Astrocyte of the hippocampus (primary cell): Measurements from ENCODE around the gene SPON1.

Experiments
- DNase-seq: peaks from one replicate; pipeline ENCODE4 v3.0.0; 2011; ENCODE audit warnings: low read depth, low spot score

SPON1 gene

DNA sequence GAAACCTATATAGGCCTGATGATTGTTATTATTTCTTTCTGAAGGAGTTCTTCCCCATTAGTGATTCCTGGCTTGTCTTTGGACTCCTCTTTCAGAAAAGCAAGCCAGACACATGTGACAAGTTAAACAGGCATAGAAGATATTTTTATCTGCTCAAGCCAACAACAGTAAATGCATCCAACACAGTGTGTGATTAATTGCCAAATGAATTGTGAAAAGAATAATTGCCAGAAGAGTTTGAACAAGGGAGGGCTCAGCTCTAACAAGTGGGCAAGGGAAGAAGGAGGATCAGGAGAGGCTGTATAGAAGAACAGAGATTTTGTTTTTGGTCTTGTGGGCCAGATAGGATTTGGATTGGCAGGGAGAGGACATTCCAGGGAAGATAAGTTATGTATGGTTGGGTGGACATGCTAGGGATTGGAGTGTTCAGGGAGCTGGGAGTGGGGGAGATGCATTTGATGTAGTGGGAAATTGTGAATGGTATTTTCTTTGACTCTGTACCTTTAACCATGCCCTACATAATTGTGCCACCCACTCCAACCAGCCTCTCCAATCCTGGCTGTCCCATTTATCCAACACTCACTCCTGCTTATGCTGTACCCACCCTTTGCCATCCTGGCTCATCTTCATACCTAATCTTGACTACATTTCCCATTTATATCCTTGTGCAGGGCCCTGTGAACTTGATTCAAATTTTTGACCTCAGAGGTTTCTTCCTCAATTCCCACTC, 223.7 kb downstream of the SPON1 start:
- DNase-seq: peak; percentile 73

DNA sequence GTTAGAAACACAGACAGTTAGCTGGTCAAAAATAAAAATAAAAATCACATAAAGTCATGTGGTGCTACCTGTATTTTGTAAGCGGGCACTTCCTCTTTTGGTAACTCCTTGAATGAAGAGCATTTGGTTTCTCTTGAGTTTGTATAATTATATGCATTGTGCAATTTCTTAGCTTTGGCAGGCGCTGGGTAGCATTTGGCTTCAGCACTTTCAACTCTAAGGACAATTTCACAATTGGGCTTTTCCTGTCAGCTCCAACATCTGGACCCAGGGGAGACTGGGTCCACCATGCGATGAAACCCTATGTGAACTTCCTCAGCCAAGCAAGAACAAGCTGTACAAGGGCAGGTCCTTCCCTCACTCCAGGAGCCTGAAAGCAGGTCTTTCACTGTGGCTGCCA, 227.4 kb downstream of the SPON1 start:
- no peak for DNase-seq

DNA sequence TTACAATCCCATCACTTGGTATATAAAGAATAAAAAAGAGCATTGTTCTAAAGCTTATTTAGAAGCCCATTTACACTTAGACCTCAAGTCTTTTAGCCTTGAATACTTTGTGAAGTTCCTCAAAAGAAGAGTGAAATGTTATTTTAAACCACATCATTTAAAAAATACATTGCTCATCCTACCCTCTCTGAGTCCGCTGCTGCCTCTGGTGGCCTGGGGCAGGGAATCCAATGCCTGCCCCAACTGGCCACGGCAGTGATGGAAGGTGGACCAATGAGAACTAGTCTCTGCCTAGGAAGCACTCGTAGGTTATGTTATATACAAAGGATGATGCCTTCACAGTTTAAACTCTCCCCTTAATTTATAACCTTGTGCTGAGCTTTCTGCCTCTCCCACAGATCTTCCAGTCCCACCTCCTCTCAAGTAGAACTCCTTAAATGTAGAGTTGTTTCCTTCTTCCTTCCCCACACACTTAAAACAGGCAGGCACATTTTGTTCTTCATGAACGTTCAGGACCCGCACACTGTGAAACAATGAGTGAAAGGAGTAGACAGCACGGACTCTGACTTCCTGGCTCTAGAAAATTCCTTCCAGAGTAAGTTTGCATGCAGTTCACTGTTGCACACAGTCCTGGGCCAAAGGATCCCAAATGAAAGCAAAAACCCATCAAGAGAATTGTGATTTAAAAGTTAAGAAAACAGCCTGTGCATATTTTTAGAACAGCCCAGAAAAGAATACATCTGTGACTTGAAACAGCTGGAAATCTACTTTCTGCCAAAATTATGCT, 228.7 kb downstream of the SPON1 start:
- no peak for DNase-seq

DNA sequence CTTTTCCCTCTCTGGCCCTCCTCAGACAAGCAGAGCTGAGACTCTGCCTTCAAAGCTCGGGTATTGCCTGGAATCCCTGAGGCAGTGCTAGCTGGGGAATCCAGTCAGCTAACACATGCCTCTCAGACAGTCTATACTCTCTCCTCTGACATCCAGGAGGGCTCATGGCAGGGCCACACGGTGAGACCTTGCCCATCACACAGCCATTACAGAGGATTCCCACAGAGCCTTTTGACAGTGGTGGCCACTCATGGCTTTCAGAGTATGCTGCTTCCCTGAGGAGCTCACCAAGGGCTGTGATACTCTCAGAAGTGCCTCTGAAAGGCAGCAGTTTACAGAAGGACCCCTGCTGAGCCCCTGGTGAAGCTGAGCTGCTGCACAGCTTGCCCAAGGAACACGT, 231.1 kb downstream of the SPON1 start:
- no peak for DNase-seq

DNA sequence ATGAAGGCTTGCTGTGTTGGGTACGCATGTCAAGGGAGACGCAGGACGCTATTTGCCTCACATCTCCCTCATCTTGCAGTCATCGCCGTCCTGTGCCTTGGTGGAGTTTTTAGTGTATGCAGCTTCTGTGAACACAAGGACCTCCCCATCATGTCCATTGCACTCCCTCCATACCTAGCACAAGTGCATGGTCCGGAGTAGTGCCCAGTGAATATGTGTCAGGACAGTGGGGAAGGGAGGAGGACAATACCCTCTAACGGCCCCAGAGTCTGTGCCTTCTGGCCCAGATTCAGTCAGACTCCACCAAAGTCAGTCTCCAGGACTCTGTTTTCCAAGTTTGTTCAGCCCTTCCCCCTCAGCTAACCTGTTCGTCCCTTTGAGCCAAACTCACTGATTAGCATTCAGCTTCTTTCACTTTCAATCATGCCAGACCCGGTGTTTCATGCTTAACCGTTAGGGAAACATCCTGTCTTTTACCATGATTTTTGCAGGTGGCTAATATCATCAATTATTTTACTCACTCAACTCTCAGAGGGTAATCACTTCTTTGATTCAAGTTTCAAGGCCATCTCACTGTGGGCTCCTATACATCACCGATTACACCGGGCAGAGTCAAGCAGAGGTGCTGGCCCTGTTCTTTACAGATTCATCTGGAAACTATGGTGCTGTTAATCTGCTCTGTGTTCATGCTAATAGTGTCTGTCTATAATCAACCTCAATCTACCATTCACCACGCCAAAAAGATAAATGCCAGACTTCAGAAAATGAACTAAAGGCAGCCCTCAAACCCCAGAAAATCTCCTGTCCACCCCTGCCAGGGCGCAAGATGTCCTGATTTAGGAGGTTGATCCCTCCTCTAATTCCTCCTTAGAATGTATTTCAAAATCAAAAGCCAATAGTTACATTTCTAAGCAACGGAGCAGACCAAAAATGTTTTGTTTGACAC, 240.0 kb downstream of the SPON1 start:
- DNase-seq: no peak

DNA sequence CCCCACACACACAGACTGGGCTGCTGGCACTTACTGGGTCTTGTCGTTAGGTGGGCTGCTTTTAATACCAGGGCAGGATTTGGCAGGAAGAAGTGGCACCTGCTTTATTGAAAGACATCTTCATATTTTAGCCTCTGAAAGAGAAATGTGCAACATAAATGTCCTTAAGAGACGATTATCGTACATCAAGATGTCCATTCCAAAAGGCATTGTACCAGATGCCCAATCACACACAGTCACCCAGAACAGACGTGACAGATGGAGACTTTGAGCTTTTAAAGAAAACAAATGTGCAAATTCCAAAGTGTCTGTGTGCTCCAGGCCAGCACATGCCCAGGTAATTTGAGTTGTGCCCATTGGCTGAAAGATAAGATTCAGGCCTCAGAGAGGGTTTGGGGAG, 240.8 kb downstream of the SPON1 start:
- DNase-seq: no peak

DNA sequence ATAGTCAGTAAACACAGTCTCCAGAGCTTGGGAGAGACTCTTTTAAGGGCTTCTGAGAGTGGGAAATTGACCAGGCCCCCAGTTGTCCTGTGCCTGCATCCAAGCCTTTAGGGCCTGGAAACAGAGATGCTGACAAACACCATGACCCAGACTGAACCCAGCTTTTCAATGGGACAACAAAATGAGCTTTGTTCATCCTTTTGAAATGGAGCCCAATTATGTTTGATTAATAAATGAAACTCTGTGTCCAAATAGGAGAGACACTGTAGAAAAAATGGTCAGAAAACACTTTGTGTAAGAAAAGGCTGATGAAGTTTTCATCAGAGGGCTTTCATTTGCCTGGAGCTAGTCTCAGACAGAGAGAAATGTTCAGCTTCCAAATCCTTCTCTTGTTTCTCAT, 250.5 kb downstream of the SPON1 start:
- no peak for DNase-seq

DNA sequence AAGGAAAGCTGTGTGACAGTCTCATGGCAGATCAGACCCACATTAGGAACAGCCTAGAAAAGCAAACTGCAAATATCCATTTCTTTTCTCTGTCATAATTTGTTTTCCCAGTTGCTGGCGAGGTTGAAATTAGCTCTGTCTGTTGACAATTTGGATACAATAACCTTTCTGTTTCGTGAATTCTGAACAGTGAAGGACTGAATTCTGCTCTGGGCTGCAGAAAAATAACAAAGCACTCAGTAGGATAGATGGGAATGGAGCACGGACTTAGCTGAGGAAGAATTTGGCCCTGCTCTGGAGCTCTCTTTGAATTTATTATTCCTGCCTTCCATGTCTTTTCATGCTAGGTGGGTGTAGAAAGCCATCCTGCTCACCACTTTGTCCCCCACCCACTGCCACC, 256.2 kb downstream of the SPON1 start:
- DNase-seq: no peak

DNA sequence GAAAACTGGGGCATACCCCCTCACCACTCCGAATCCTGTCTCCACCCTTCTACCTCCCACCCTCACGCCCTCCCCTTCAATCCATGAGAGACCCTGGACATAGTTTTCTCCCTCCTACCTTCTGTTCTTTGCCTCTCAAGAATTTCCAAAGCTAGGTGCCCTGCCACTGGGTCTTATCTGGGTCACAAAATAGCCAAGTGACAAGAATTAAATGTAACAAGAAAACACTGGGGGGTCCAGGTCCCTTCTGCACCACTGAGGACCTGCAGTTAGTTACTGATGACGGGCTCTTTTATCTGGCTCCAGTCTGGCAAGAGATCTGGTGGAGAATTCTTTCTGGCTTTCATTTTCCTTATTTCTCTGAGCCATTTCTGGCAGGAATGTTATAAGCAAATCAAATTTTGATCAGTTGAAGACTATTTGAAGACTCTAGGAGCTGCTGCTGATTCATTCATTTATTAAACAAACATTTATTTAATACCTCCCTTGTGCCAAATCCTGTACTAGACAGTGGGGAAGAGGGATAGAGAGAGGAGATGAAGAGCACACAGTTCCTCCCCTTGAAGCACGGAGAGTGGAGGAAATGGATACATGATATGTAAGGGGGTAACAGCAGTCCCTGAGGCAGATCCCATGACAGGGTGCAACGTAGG, 261.2 kb downstream of the SPON1 start:
- DNase-seq: no peak

DNA sequence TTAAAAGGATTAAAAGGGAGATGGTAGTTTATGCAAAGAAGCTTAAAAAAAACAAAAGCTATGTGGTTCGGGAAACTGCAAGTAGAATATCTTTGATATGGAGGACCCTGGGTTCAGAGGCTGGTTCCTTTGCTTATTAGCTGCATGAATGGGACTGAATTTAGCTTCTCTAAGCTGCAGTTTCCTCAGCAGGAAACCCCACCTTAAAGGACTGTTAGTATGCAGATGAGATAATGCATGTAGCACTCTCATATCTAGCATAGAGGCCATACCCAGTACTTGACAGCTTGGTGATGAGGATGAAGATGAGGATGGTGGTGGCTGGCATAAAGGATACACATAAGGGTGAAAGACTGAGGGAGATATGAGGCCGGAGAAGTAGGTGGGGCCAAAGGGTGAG, 261.9 kb downstream of the SPON1 start:
- no peak for DNase-seq

DNA sequence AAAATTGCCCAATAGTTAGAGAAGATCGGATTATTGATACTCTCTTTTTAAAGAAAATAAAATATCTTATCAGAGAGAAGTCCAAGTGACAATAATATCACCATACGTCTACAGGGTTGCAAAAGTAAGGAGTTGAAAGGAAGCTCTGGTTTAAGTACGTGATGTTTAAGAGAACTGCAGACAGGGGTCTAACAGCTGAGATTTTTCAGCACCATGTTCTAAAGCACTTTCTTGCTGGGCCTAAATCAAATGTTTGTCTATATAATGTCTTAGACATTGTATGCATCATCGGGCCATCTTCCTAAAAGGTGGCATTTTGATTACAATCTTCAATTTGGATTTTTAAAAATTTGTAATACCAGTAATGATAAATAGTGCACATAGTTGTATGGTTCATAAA, 263.1 kb downstream of the SPON1 start:
- no peak for DNase-seq

DNA sequence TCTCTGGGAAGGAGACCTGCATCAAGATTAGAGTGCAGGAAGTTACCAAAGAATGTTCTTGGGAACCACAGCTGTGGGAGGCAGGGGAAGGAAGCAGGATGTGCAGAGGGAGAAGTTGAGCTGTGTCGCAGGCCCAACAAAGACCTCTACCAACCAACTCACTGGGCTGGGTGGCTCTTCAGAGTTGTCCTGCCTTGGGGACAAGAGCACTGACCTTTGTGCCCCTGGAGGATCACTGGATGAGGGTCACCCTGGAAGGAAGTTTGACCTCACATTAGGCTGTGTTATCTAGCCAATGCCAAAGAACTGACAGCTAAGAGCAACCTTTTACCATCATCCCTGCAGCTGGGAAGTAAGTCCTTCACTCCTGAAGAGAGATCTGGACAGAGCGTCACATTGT, 265.8 kb downstream of the SPON1 start:
- DNase-seq: no peak

DNA sequence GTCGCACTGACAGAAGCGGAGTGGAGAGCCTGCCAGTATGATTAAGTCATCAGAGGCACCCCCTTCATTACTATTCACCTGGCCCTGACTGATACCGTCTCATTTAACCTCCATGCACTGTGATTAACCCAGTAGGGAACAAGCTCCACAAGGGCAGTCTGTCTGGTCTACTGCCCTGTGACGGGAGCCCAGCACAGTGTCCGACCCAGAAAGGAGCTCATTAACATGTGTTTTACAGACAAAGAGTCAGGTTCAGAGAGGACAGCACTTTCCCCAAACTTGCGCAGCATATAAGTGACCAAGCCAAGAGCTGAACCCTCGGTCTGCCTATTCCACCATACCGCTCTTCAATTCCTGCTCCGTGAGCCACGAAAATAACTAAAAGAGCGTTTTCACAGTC, 266.9 kb downstream of the SPON1 start:
- DNase-seq: no peak

DNA sequence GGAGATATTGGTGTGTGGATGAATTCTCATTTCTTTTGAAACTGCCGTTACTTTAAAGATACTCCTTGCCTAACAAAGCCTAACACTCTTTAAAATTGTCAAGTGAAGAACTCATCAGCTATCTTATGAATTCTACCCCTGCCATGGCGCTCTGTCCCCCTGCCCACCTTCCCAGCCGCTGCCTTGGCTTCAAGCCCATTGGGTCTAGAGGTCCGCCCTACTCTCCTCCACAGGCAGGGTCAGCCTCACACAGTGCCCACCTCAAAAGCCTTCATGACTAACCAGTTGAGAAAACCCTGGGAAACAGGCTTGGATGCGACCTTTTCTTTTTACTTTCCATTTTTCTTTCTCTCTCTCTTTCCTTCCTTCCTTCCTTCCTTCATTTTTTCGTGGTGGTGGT, 267.9 kb downstream of the SPON1 start:
- DNase-seq: no peak

DNA sequence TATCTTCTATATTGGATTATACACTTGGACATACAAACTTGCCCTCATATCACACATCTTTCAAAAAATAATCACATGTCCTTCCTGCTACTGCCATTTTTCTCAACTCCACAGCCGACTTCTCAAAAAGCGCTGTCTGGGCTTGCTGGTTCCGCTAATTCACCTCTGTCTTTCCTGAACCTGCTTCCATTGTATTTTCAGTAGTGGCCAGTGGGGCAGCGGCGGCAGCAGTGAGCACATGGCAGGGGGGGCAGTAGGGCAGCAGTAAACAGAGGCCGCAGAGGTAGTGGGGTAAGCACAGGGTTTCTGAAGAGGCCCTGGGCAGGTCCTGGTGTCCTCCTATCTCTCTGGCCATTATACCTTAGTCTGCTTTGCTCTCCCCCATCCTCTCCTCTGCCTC, 270.1 kb downstream of the SPON1 start:
- no peak for DNase-seq

DNA sequence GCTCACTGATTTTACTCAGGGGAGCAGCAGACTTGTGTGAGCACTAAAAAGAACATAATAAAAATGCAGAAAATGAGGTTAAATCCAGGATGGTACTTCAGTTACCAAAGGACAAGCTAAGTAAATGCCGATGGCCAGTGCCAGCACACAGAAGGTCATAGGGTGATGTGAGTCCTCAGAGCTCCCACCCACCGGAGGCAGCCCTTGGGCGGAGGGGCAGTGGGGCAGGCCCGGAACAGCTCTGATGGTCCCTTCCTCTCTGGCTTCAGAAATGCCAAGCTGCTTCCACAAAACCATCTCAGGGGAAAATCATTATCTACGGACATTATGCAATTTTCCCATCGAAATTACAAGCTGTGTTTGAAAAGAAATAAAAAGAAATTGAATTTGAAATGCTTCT, 271.9 kb downstream of the SPON1 start:
- DNase-seq: no peak

DNA sequence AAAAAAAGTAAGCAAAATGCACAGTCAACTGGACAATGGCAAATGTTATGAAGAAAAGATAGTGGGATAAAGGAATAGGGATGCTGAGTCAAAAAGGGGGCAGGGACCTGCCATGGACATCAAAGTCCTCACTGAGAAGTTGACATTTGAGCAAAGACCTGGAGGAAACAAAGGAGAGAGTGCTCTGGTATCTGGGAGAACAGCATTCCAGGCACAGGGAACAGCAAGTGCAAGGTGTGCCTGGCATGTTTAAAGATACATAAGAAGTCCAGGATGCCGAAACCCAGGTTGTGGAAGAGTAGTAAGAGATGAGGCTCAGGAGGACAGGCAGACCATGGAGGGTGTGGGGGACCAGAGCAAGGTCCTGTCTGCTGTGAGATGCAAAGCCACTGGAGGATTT, 273.2 kb downstream of the SPON1 start:
- DNase-seq: no peak

DNA sequence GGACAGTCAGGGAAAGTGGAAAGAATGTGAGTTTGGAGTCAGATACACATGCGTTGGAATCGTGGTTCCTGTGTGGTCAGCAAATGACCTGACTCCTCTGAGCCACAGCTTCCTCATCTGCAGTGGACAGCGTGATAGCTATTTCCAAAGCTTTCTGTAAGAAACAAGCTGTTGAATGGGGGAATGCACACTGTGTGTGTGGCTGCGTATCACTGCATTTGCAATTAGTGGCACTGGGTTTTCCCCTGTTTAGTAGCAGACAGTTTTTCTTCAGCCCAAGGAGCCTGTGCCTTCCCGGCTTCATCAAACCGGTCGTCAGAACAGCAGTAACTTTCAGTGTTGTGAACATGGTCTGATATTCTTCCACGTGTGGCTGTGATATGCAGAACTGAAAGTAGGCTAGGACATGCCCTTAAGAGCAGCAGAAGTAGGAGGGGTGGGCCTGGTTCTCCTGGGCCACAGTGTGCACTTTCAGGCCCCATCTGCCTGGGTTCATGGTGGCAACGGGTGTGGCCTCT, 275.0 kb downstream of the SPON1 start:
- no peak for DNase-seq

DNA sequence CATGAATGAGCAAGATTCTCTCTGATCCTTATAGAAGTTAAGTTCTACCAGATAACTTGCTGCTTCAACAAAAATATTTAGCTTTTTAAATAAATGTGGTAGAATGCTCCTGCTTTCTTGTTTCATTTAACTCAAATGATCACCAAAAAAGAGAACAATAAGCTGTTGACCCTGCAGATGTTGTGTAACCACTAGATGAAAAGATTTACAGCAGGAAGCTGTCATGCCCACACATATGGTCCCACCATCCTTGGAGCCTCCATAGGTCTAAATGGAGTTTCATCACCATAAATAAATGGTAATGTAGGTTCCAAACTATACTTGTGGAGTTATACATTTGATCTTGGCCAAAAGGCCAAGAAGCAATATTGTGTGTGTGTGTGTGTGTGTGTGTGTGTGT, 277.7 kb downstream of the SPON1 start:
- no peak for DNase-seq

DNA sequence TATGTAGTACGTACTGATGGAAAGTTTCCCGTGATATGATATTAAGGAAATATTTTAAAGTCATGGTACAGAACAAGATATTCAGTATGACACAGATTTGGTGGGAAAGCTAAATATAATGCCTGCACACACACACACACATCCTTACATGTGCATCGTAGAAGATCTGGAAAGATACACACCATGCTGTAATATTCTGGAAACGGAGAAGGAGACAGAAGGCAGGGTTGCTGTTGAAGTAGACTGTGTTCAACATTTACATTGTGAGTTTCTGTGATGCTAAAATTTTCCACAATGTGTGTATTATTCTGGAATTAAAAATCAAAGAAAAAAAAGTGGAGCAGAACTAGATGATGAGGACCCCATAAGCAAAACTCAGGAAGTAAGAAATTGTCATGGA, 278.4 kb downstream of the SPON1 start:
- no peak for DNase-seq

DNA sequence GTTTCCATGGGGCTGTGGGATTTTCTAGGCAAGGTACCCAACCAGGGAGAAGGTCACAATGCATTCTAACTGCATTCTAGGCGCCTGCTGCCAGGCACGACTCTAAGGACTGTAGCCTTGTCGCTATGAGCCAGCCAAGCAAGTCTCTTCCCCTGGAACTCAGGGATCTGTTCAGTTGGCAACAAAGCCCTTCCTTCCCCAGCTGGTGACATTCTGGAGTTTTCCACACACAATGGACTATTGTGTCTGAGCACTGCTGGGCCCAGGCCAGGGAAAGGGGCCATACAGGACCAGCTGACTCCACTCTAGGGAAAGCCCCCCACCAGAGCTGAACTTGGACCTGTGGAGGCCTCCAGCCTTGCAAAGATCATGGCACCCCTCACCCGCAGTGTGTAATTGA, 279.7 kb downstream of the SPON1 start:
- no peak for DNase-seq

DNA sequence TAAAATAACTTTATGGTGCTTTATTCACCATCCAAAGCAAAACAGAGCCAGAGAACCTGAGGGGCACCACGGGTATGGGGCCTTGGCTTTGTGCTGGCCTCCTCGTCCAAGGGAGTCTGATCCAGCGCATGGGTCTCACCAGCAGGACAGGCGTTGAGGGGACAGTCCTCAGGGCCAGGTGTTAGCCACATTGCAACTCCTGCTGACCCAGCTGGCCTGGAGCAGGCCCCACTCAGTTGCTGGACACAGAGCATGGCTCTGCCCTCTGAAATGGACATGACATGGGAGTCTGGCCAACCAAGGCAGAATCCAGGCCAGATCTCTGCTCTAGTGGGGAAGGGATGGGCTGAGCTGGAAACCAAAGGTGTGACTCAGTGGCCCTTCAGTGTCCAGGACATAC, 280.2 kb downstream of the SPON1 start:
- no peak for DNase-seq
